Right cardiac atrium (tissue), 5 donors: ENCODE measurements around the gene ENDOV. TPM values are rescaled to one million over a fixed set of nuclear protein-coding genes. Genes with fewer than 3 reads are reported as not detected.
A peak's percentile ranks its signal among the peaks of the same experiment; 100 is the strongest.

Experiments used
- ATAC-seq, 2 donors: fragments of 200-7000 bp; cut with Tn5 transposase; one replicate each; pipeline versions ENCODE4 v1.8.0 to v1.9.1; 2020; ENCODE audit warnings: moderate library complexity in 2 of 2, mild to moderate bottlenecking in 1 of 2
- DNase-seq, 3 donors: peaks; one replicate each; pipeline ENCODE4 v3.0.0-alpha.2; 2020
- H3K27ac ChIP-seq: one replicate; pipeline ENCODE4 v1.5.1; 2013; ENCODE audit warnings: mild to moderate bottlenecking, low read length, control low read depth, moderate library complexity
- H3K27me3 ChIP-seq: one replicate; pipeline ENCODE4 v1.6.1; 2013; ENCODE audit not compliant: control insufficient read depth, insufficient read depth
- H3K4me1 ChIP-seq: one replicate; pipeline ENCODE4 v1.6.1; 2013; ENCODE audit warnings: low read length; ENCODE audit not compliant: control insufficient read depth, insufficient read depth
- H3K4me3 ChIP-seq: one replicate; pipeline ENCODE4 v1.5.1; 2013; ENCODE audit warnings: low read length, control low read depth
- H3K9me3 ChIP-seq: one replicate; pipeline ENCODE4 v1.6.1; 2013; ENCODE audit warnings: low read length; ENCODE audit not compliant: control insufficient read depth
- WGBS: extraction: QIAGEN DNeasy Blood & Tissue Kit; methylation state at CpG from one replicate; pipeline ENCODE4 v1.1.7; 2013; 5-methylcytosine and 5-hydroxymethylcytosine counted together
- intact Hi-C, 4 donors: fragments of 100-400 bp; cut with DNase I; formaldehyde crosslinking; loops; one replicate each; pipeline versions ENCODE4 v1.11.0 to v1.14.0; 2022 to 2023
- polyA plus RNA-seq: library from polyadenylated mRNA; stranded (reverse); fragments of 200-250 nt; gene quantifications from one replicate; pipeline ENCODE4 v1.2.3, GENCODE V29; 2013
- total RNA-seq, 4 donors: library from RNA; stranded (reverse); fragmentation: NEBNext Ultra II Directional; extraction: Animal tissue kit (Norgen Biotek cat#: 25700); gene quantifications; one replicate each; pipeline ENCODE4 v1.2.1, GENCODE V29; 2021
- donor health status: healthy with polysubstance abuse.
- donor health status: DM: no; HTN: yes; CAD: no.
- donor health status: DM: no; HTN: no; CAD: no.
- donor health status: DM: no; HTN: yes; CAD: no; lungs with severe emphysema.
- donor health status: DM: yes; HTN: yes; CAD: no.

The ENDOV gene
- total and polyA plus RNA-seq, 5 donors = 7.8 to 12.1 (median 9.6) TPM

- no peak overlapping the region for H3K4me3 ChIP-seq
- peaks cover 2% of the 10 kb centered on the region for H3K4me1 ChIP-seq
- no peak overlapping the region for H3K27ac ChIP-seq
- ATAC-seq = no peak
- H3K9me3 ChIP-seq = no peaks in the 10 kb centered on the region
- intact Hi-C loops = no loop called here
- peak in 2 of 3 donors; percentile 2 to 9 for DNase-seq
- no peaks in the 10 kb centered on the region for H3K27me3 ChIP-seq
- WGBS = 79% methylated on average over 11 of the region's 11 CpGs
These were observed 44.3 kb downstream of the ENDOV start for GRCh38 chr17:80459234-80459633.

DNA sequence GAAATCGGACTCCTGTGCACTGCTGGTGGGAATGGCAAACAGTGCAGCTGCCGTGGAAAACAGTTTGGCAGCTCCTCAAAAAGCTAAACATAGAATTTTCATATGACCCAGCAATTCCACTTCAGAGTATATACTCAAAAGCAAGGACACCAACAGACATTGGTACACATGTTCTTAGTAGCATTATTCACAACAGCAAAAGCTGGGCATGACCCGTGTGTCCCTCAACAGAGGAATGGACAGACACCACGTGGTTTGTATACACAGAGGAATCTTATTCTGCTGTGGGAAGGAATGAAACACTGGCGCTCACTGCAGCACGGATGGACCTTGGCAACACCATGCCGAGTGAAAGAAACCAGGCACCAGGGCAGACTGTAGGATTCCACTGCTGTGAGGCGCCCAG is 45.5 kb downstream of the ENDOV start:
- no peak for ATAC-seq
- H3K27ac ChIP-seq = no peak overlapping the region
- no peak for DNase-seq
- H3K4me3 ChIP-seq = no peak overlapping the region
- intact Hi-C loops = no loop called here
- H3K4me1 ChIP-seq = peaks cover 2% of the 10 kb centered on the region
- H3K27me3 ChIP-seq = no peaks in the 10 kb centered on the region
- H3K9me3 ChIP-seq = no peaks in the 10 kb centered on the region
- 39% methylated on average over 8 of the region's 8 CpGs for WGBS

GRCh38 chr17:80461528-80462160 is 46.7 kb downstream of the ENDOV start:
- ATAC-seq (no peak), DNase-seq (no peak)
- no peak overlapping the region for H3K27ac ChIP-seq
- no peaks in the 10 kb centered on the region for H3K4me1 ChIP-seq
- WGBS = 49% methylated on average over 20 of the region's 20 CpGs
- H3K4me3 ChIP-seq = no peak overlapping the region
- H3K27me3 ChIP-seq = no peaks in the 10 kb centered on the region
- H3K9me3 ChIP-seq = no peaks in the 10 kb centered on the region
- intact Hi-C loops = no loop called here

GRCh38 chr17:80463784-80464400 is 48.9 kb downstream of the ENDOV start:
- Histone ChIP-seq H3K9me3 (no peaks in the 10 kb centered on the region), H3K4me3 (no peak overlapping the region), H3K27ac (no peak overlapping the region), H3K27me3 (no peaks in the 10 kb centered on the region), H3K4me1 (no peaks in the 10 kb centered on the region)
- intact Hi-C loops = no loop called here
- DNase-seq (no peak), ATAC-seq (no peak)
- WGBS = 58% methylated on average over 13 of the region's 13 CpGs

GRCh38 chr17:80464486-80464885 is 49.5 kb downstream of the ENDOV start:
- no peaks in the 10 kb centered on the region for H3K27me3 ChIP-seq
- intact Hi-C loops = no loop called here
- no peak overlapping the region for H3K27ac ChIP-seq
- ATAC-seq = no peak
- peak in 1 of 3 donors; percentile 20 for DNase-seq
- no peaks in the 10 kb centered on the region for H3K4me1 ChIP-seq
- H3K9me3 ChIP-seq = no peaks in the 10 kb centered on the region
- H3K4me3 ChIP-seq = no peak overlapping the region
- WGBS = 78% methylated on average over 8 of the region's 8 CpGs

DNA sequence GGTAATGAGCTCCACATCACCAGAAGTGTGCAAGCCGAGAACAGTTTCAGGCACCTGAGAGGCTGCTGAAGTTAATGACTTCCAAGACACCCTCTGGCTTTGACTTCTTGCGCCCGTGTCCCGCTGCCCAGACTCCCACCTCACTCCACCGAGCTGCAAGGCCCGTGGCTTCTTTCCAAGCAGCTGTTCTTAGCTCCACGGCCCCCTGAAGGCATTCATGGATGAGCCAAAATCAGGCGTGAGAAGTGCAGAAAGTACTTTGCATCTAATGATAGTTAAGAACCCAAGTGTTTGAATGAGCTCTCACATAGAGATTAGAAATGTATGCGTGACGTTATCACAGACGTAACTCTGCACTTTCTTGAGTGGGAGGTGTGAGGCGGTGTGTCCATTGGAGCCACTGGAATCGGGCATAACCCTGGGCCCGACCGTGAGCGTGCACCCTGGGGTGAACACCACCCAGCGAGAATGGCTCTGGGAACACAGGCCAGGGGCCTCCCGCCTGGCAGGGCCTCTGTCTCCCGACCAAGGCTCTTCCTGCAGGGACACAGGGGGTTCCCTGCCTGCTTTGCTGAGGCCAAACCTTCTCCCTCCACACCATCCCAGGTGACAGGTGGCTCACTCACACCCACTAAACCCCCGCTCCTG is 50.5 kb downstream of the ENDOV start:
- Histone ChIP-seq H3K27ac (no peak overlapping the region), H3K4me1 (no peaks in the 10 kb centered on the region), H3K4me3 (no peak overlapping the region), H3K9me3 (no peaks in the 10 kb centered on the region), H3K27me3 (no peaks in the 10 kb centered on the region)
- DNase-seq (peak in 1 of 3 donors; percentile 21), ATAC-seq (no peak)
- WGBS = 52% methylated on average over 20 of the region's 20 CpGs
- intact Hi-C loops = no loop called here

GRCh38 chr17:80466188-80466705 is 51.3 kb downstream of the ENDOV start:
- no peak for ATAC-seq
- H3K4me3 ChIP-seq = no peak overlapping the region
- no peaks in the 10 kb centered on the region for H3K4me1 ChIP-seq
- no peaks in the 10 kb centered on the region for H3K27me3 ChIP-seq
- no peaks in the 10 kb centered on the region for H3K9me3 ChIP-seq
- H3K27ac ChIP-seq = no peak overlapping the region
- 72% methylated on average over 15 of the region's 15 CpGs for WGBS
- peak in 1 of 3 donors; percentile 18 for DNase-seq
- intact Hi-C loops = no loop called here

- no peaks in the 10 kb centered on the region for H3K4me1 ChIP-seq
- H3K9me3 ChIP-seq = no peaks in the 10 kb centered on the region
- intact Hi-C loops = no loop called here
- H3K4me3 ChIP-seq = no peak overlapping the region
- ATAC-seq (no peak), DNase-seq (no peak)
- no peak overlapping the region for H3K27ac ChIP-seq
- no peaks in the 10 kb centered on the region for H3K27me3 ChIP-seq
- WGBS = 9% methylated on average over 16 of the region's 16 CpGs
These were observed 53.3 kb downstream of the ENDOV start for GRCh38 chr17:80468242-80468641.

- no peak for DNase-seq
- no peaks in the 10 kb centered on the region for H3K4me1 ChIP-seq
- ATAC-seq = no peak
- 70% methylated on average over 28 of the region's 28 CpGs for WGBS
- H3K9me3 ChIP-seq = no peaks in the 10 kb centered on the region
- H3K27ac ChIP-seq = no peak overlapping the region
- no peaks in the 10 kb centered on the region for H3K27me3 ChIP-seq
- H3K4me3 ChIP-seq = no peak overlapping the region
- intact Hi-C loops = no loop called here
These were observed 54.0 kb downstream of the ENDOV start for GRCh38 chr17:80468781-80469493.

GRCh38 chr17:80469667-80470066 is 54.7 kb downstream of the ENDOV start:
- ATAC-seq (no peak), DNase-seq (peak in 1 of 3 donors; percentile 10)
- Histone ChIP-seq H3K4me3 (no peak overlapping the region), H3K27me3 (no peaks in the 10 kb centered on the region), H3K4me1 (no peaks in the 10 kb centered on the region), H3K27ac (no peak overlapping the region), H3K9me3 (no peaks in the 10 kb centered on the region)
- 71% methylated on average over 11 of the region's 11 CpGs for WGBS
- intact Hi-C loops = no loop called here

GRCh38 chr17:80470603-80471002 is 55.6 kb downstream of the ENDOV start:
- H3K9me3 ChIP-seq = no peaks in the 10 kb centered on the region
- no peaks in the 10 kb centered on the region for H3K27me3 ChIP-seq
- H3K4me1 ChIP-seq = no peaks in the 10 kb centered on the region
- no peak overlapping the region for H3K4me3 ChIP-seq
- intact Hi-C loops = no loop called here
- DNase-seq (no peak), ATAC-seq (no peak)
- WGBS = 83% methylated on average over 21 of the region's 21 CpGs
- no peak overlapping the region for H3K27ac ChIP-seq
